ENCODE results near the gene ZCWPW1. TPM values are rescaled to one million over a fixed set of nuclear protein-coding genes. Genes with fewer than 3 reads are reported as not detected.

Gene ZCWPW1
- total and polyA plus RNA-seq, 2 experiments from 2014 or later, result 2.2 to 3.3 TPM

GRCh38 chr7:100398239-100398638, 30.3 kb downstream of the ZCWPW1 start:
- Histone ChIP-seq H3K9me2 (replicated peaks; ENCODE audit: insufficient read depth) (no peaks in the 10 kb centered on the region), H3K36me3 (replicated peaks; ENCODE audit: insufficient read depth, low read depth) (no peaks in the 10 kb centered on the region), H3K4me1 (ENCODE audit: insufficient read depth) (no peaks in the 10 kb centered on the region), H3K27me3 (peaks cover 4% of the 10 kb centered on the region), H3K27ac (no peak overlapping the region), H3K4me3 (no peak overlapping the region), H3K4me2 (no peak overlapping the region), H2AFZ (no peak overlapping the region), H4K20me1 (ENCODE audit: insufficient read depth, poor library complexity, severe bottlenecking) (no peaks in the 10 kb centered on the region), H3K9me3 (ENCODE audit: low read depth) (no peaks in the 10 kb centered on the region), H3K79me2 (no peaks in the 10 kb centered on the region)
- 41% methylated on average over 2 of the region's 2 CpGs for WGBS (ENCODE audit: low lambda C conversion rate, missing lambda C conversion rate)
- TF ChIP-seq CTCF (IDR thresholded peaks at IDR 0.05; ENCODE audit: poor library complexity) (no peak), EZH2phosphoT487 (IDR thresholded peaks at IDR 0.05; ENCODE audit: low read depth, severe bottlenecking, unreplicated experiment) (no peak), EZH2 (IDR thresholded peaks at IDR 0.05; ENCODE audit: borderline replicate concordance) (no peak)
- DNase-seq (ENCODE audit: low spot score), result no peak

GRCh38 chr7:100397315-100398081, 31.0 kb downstream of the ZCWPW1 start:
- DNase-seq (ENCODE audit: low spot score), result no peak
- Histone ChIP-seq H4K20me1 (ENCODE audit: insufficient read depth, poor library complexity, severe bottlenecking) (no peaks in the 10 kb centered on the region), H3K27me3 (peaks cover 4% of the 10 kb centered on the region), H3K36me3 (replicated peaks; ENCODE audit: insufficient read depth, low read depth) (no peaks in the 10 kb centered on the region), H2AFZ (no peak overlapping the region), H3K4me1 (ENCODE audit: insufficient read depth) (no peaks in the 10 kb centered on the region), H3K79me2 (no peaks in the 10 kb centered on the region), H3K4me3 (no peak overlapping the region), H3K27ac (no peak overlapping the region), H3K9me2 (replicated peaks; ENCODE audit: insufficient read depth) (no peaks in the 10 kb centered on the region), H3K9me3 (ENCODE audit: low read depth) (no peaks in the 10 kb centered on the region), H3K4me2 (no peak overlapping the region)
- no peak for TF ChIP-seq CTCF (IDR thresholded peaks at IDR 0.05; ENCODE audit: poor library complexity)
- no peak for TF ChIP-seq EZH2 (IDR thresholded peaks at IDR 0.05; ENCODE audit: borderline replicate concordance)
- TF ChIP-seq EZH2phosphoT487 (IDR thresholded peaks at IDR 0.05; ENCODE audit: low read depth, severe bottlenecking, unreplicated experiment), result no peak
- 79% methylated on average over 9 of the region's 13 CpGs for WGBS (ENCODE audit: low lambda C conversion rate, missing lambda C conversion rate)

GRCh38 chr7:100396421-100396982, 32.0 kb downstream of the ZCWPW1 start:
- Histone ChIP-seq H3K27me3 (peaks cover 4% of the 10 kb centered on the region), H3K9me2 (replicated peaks; ENCODE audit: insufficient read depth) (no peaks in the 10 kb centered on the region), H3K4me2 (no peak overlapping the region), H3K36me3 (replicated peaks; ENCODE audit: insufficient read depth, low read depth) (no peaks in the 10 kb centered on the region), H4K20me1 (ENCODE audit: insufficient read depth, poor library complexity, severe bottlenecking) (no peaks in the 10 kb centered on the region), H3K27ac (no peak overlapping the region), H3K9me3 (ENCODE audit: low read depth) (no peaks in the 10 kb centered on the region), H3K4me1 (ENCODE audit: insufficient read depth) (no peaks in the 10 kb centered on the region), H2AFZ (no peak overlapping the region), H3K79me2 (no peaks in the 10 kb centered on the region), H3K4me3 (no peak overlapping the region)
- DNase-seq (ENCODE audit: low spot score), result no peak
- TF ChIP-seq CTCF (IDR thresholded peaks at IDR 0.05; ENCODE audit: poor library complexity) (no peak), EZH2phosphoT487 (IDR thresholded peaks at IDR 0.05; ENCODE audit: low read depth, severe bottlenecking, unreplicated experiment) (no peak), EZH2 (IDR thresholded peaks at IDR 0.05; ENCODE audit: borderline replicate concordance) (no peak)
- 85% methylated on average over 9 of the region's 9 CpGs for WGBS (ENCODE audit: low lambda C conversion rate, missing lambda C conversion rate)
